Tibial nerve (tissue), 4 donors: Measurements from ENCODE around the gene FLYWCH2.

Source experiments
- EP300 ChIP-seq, 2 donors: sonication (generic); formaldehyde crosslinking; IDR thresholded peaks; one replicate each; pipeline ENCODE4 v1.6.1; 2017; ENCODE audit warnings: antibody characterized with exemption in 2 of 2, mild to moderate bottlenecking in 1 of 2
- POLR2A ChIP-seq, 2 donors: fragments of 450-650 bp; IDR thresholded peaks; one replicate each; pipeline ENCODE4 v1.6.1; 2017; ENCODE audit warnings: antibody characterized with exemption in 2 of 2, mild to moderate bottlenecking in 2 of 2, moderate library complexity in 2 of 2
- TF ChIP-seq, protein P1 (sequence below), 5 experiments: fragments of 200-600 bp in 3 of 5; fragments of 450-650 bp in 2 of 5; sonication (generic) in 3 of 5; IDR thresholded peaks; one replicate each; pipeline ENCODE4 v1.5.1; 2016 to 2019; ENCODE audit warnings: antibody characterized with exemption in 5 of 5, mild to moderate bottlenecking in 3 of 5, moderate library complexity in 2 of 5

DNA sequence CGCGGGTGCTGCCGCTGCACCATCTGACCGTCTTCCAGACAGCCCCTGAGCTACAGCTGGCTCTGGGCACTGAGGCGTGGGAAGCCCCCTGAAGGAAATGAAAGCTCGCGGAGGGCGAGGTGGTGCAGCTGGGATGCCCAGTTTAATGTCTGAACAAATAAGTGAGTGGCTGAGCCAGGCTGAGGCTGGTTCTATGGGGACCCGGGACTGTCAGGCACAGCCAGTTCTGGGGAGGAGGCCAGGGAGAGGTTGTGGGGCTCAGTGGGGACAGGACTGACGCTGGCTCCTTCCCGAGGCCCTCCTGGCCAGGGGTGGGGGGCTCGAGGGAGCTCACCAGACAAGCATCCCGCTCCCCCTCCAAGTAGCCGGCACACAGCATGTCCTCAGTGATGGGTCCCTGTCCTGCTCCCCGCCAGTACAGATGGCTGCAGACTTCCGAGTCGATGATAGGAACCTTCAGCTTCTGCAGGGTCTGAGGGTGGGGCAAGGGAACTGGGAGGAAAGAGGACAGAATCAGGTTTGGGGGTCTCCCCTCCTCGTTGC is 29.4 kb upstream of the FLYWCH2 start:
- TF ChIP-seq, protein P1, sequence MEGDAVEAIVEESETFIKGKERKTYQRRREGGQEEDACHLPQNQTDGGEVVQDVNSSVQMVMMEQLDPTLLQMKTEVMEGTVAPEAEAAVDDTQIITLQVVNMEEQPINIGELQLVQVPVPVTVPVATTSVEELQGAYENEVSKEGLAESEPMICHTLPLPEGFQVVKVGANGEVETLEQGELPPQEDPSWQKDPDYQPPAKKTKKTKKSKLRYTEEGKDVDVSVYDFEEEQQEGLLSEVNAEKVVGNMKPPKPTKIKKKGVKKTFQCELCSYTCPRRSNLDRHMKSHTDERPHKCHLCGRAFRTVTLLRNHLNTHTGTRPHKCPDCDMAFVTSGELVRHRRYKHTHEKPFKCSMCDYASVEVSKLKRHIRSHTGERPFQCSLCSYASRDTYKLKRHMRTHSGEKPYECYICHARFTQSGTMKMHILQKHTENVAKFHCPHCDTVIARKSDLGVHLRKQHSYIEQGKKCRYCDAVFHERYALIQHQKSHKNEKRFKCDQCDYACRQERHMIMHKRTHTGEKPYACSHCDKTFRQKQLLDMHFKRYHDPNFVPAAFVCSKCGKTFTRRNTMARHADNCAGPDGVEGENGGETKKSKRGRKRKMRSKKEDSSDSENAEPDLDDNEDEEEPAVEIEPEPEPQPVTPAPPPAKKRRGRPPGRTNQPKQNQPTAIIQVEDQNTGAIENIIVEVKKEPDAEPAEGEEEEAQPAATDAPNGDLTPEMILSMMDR (IDR thresholded peaks at IDR 0.05), result no peak
- TF ChIP-seq POLR2A (IDR thresholded peaks at IDR 0.05) (no peak), EP300 (IDR thresholded peaks at IDR 0.05) (no peak)
